ENCODE data around the gene EXOC6B.

Gene EXOC6B

GRCh38 chr2:72361521-72361920 is 464.3 kb downstream of the EXOC6B start:
- DNase-seq (ENCODE audit: low read depth), result no peak

GRCh38 chr2:72361042-72361441 is 464.8 kb downstream of the EXOC6B start:
- no peak for DNase-seq (ENCODE audit: low read depth)

DNA sequence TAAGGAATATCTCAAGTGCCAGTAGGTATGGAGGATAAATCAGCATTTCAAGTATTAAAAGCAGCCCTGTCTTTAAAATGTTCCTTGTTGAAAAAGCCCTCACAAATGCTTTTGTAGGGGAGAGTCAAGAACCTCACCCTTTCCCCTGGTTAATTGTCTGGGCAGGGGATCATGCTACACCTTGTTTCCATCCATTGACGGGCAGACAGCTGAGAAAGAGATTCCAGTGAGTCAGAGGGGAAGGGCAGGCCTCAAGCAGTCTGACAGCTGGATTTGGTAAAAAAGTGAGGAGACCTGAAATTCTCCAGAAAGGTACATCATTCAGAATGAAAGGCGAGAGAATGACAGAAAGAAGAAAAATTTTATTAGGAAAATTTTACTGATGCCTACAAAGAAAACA is 475.0 kb downstream of the EXOC6B start:
- no peak for DNase-seq (ENCODE audit: low read depth)

- DNase-seq (ENCODE audit: low read depth), result no peak
Measured at GRCh38 chr2:72349016-72349415, 476.8 kb downstream of the EXOC6B start.

GRCh38 chr2:72347081-72347480 is 478.8 kb downstream of the EXOC6B start:
- no peak for DNase-seq (ENCODE audit: low read depth)

DNA sequence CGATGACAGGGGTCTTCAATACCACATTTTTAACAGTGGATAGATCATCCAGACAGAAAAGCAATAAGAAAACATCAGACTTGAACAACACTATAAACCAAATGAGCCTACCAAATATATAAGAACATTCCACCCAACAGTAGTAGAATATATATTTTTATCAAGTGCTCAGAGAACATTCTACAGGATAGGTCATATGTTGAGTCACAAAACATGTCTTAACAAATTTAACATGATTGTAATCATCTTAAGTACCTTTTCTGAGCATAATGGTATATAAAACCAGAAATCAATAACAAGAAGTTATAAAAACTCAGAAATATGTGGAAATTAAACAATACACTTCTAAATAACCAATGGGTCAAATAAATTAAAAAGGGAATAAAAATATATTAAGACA is 484.2 kb downstream of the EXOC6B start:
- no peak for DNase-seq (ENCODE audit: low read depth)

DNA sequence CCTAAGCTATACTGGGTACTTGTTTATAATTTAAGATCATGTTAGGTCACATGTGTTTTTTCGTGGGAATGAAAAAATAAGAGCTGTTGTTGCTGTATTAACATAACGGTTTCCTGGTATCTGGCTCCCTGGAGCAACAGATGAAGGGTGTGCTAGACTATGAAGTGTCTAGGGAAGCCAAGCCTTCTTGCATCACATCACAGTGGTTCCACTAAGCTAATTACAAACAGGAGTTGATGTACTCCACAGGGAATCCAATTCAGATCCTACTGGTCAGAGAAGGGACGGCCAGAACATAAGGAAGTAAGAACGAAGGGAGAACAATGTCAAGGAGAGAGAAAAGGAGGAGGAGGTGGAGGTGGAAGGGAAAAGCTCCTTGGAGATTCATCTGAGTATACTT is 485.2 kb downstream of the EXOC6B start:
- DNase-seq (ENCODE audit: low read depth), result no peak

- no peak for DNase-seq (ENCODE audit: low read depth)
Measured at GRCh38 chr2:72338076-72338475, 487.8 kb downstream of the EXOC6B start.

DNA sequence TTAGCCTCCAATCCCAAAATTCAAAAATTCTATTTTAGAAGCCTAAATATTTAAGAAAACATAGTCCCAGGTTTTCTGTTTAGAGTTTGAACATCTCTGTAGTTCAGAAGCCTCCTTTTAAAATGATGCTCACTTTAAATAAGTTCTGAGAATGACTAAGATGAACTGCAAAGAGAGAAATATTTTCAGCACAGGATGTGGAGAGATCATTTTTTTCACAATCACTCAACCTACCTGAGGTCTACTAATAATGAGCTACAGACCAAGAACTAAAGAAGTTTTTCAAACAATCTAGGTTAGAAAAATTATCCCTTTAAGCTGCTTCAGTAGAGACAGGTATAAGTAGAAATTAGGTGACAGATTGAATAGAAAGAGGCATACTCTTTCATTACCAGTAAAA is 493.1 kb downstream of the EXOC6B start:
- no peak for DNase-seq (ENCODE audit: low read depth)

GRCh38 chr2:72330652-72331051 is 495.2 kb downstream of the EXOC6B start:
- no peak for DNase-seq (ENCODE audit: low read depth)

DNA sequence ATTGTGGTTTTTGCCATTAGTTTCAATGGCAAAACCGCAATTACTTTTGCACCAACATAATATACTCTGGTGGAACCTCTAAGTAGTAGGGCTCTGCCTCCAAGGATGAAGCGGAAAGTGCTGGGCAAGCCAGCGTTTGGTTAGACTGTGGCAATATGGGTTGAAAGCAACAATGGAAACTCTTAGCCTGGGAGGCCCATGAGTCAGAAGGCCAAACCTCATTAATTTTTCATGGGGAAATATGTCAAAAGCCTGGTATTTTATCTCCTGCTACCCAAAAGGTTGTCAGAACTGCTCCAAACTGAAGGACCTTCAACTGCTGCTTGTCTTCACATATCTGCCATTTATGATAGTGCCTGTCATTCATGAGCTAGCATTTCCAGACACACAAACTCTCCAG is 499.1 kb downstream of the EXOC6B start:
- no peak for DNase-seq (ENCODE audit: low read depth)

DNA sequence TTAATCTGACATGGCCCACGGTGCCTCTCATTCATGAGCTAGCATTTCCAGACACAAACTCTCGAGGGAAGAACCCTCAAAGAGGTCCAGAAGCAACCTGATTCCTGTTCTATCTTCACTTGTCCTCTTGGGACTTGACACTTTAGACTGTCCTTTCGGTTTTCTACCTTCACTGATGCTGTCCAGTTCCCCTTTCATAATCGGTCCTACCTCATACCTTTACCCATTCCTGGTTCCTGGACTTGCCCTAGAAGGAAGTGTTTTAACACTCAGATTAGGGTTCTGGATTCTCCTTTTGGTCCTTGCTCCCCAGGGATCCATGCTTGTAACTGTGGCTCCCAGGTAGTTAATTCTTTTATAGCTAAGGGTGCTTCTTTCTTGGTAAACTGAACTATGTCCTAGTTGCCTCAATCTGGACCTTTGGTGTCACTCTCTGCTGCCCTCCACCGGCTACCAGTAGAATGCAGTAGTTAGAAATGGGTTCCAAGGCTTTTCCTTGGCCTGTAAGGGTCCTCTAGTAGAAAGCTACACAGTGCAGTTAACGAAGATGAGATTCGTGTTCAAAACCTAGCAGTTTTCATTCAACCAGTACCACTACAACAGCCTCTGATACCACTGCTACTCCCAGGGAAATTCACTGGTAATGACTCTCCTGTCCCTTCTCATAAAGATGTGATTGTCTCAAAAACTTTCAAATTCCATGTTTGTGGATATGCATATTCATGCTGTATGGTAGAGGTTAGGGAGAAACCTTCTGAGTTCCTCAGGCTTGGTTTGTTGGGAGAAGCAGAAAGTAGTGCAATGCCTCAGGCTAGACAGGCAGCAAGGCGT is 500.0 kb downstream of the EXOC6B start:
- DNase-seq (ENCODE audit: low read depth), result no peak

DNA sequence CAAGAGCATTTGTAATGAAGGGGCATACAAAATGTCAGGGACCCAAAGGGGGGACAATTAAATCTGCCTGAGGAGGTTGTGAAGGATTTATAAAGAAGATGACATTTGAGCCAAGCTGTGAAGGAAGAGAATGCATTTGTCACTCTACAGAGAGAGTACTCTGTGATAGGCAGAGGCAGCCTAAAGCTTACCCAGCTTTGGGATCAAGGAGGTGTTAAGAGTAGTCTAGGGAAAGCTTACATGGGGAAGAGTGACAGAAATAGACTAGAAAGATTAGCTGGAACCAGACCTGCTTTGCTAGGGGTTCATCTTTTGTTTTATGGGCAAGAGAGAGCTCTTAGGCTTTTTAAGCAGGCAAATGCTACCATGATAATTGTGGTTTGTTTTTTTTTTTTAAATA is 509.1 kb downstream of the EXOC6B start:
- DNase-seq (ENCODE audit: low read depth), result no peak

DNA sequence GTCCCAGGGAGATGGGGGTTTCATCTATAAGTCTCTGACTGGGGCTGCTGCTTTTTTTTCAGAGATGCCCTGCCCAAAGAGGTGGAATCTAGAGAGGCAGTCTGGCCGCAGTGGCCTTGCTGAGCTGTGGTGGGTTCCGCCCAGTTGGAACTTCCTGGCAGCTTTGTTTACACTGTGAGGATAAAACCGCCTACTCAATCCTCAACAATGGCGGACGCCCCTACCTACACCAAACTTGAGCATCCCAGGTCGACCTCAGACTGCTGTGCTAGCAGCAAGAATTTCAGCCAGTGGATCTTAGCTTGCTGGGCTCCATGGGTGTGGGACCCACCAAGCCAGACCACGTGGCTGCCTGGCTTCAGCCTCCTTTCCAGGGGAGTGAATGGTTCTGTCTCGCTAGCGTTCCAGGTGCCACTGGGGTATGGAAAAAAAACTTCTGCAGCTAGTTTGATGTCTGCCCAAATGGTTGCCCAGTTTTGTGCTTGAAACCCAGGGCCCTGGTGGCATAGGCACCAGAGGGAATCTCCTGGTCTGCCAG is 525.6 kb downstream of the EXOC6B start:
- no peak for DNase-seq (ENCODE audit: low read depth)

DNA sequence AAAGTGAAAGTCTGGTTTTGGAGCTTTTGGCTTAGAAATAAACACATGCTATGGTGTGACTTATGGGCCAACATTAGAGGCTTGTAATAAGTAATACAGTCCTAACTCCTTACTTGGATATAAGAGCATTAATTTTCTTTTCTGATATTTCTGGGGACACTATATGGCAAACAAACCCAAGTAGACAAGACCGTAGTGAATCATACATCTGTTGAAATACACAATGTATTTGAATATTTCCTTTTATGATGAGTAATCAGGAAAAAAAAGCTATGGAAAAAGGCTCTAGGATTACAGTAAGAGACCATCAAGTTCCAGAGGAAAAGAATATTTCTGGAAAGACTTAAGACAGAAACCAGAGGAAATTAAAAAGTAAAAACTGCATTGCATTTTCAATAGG is 532.2 kb downstream of the EXOC6B start:
- DNase-seq (ENCODE audit: low read depth), result no peak

GRCh38 chr2:72292433-72292832 is 533.4 kb downstream of the EXOC6B start:
- no peak for DNase-seq (ENCODE audit: low read depth)

DNA sequence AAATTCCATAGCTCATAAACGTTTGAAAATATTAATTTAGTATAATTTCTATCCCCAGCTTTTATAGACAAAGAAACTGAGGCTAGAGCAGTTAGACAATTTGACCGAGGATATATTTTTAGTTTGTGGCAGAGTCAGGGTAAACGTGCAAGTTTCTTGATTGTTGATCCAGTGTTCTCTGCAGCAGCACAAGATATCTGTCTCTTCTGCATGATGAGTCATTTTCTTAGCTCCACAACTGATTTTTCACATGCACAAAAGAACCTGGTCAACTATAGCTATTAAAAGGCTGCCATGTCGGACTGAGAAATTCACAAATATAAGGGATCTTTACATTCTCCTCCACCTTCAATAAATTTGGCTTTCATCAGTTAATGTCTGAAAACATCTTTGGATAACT is 534.8 kb downstream of the EXOC6B start:
- no peak for DNase-seq (ENCODE audit: low read depth)

DNA sequence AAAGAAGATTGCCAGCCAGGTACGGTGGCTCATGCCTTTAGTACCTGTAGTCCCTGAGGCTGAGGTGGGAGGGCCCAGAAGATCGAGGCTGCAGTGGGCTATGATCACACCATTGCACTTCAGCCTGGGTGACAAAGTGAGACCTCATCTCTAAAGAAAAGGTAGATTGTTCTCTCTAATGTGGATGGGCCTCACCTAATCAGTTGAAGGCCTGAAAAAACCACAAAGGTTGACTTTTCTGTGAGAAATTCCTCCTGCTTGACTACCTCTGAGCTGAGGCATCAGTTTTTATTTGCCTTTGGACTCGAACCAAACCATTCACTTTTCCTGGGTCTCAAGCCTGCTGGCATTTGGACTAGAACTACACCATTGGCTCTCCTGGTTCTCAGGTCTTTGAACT is 536.1 kb downstream of the EXOC6B start:
- DNase-seq (ENCODE audit: low read depth), result no peak

- DNase-seq (ENCODE audit: low read depth), result no peak
Measured at GRCh38 chr2:72289283-72289682, 536.5 kb downstream of the EXOC6B start.

DNA sequence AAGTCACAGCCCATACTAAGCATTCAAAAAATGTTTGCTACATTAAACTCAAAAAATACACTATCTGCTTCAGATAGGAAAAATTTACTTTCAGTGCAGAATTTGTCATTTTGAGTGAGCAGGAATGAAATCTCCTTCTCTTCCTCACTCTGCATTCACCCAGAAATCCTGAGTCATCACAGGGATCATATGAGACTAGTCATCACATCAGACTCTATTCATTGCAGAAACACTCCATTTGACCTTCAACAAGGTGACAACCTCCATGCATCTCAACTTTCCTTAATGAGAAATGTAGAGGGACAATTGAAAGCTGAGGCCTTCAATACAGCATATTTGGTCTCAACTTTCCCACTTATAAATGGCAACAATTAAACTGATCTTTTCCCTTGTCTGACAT is 547.8 kb downstream of the EXOC6B start:
- no peak for DNase-seq (ENCODE audit: low read depth)

GRCh38 chr2:72276876-72277275 is 549.0 kb downstream of the EXOC6B start:
- DNase-seq (ENCODE audit: low read depth), result no peak

DNA sequence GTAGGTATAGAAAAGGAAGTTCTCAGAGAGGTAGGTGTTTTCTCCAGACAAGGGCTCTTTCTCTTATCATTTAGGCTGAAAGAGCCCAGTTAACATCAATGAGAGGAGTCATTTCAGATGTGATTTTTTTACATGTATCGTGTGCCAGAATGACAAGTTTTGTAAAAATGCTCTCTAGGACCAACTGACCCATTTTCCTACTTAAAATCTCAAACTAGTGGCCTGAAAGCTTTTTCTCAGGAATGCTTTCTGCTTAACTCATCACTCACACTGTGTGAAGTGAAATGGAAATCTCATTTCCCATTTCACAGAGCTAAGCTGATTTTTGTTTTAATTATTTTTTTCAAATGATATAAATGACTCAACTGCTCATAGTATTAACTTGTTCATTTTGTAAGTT is 549.5 kb downstream of the EXOC6B start:
- DNase-seq (ENCODE audit: low read depth), result no peak

DNA sequence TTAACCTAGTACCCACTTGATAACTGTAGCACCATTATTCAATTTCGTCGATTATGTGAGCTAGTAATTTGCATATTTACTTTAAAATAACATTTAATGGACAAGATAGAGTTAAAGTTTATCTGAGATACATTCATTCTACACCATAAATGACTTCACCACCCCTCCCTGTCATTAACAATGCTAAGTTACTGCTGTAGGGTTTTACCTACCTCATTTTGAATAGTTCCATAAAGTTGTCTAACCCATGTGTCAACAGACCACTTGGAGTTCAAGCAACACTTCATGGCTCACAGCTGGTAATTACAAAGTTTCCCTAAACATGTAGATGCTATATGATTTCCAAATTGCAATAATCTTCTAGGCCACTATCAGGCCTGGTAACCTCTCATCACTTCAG is 550.7 kb downstream of the EXOC6B start:
- DNase-seq (ENCODE audit: low read depth), result no peak

DNA sequence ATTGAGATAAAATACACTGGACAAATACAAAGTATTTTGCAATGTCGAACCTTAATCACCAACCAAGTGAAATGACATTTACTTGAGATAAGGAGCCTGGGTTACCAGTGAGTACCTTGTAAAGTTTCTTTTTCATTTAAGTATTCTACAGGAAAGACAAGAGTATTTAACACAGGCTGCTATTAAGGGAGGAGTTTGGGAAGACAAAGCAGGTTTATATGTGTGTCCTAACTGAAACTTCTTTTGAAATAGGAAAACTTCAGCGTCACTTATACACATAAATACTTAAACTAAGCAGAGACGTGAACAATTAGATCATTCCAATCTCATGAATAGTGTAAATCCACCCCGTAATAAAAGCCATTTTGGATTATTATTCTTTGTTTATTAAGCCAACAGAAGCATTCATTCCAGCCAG is 551.4 kb downstream of the EXOC6B start:
- no peak for DNase-seq (ENCODE audit: low read depth)

Measured in activated T-cell treated with anti-CD3 and anti-CD28 coated beads for 1 hour (primary cell).